Inflammatory macrophage (primary cell): ENCODE data around the gene RACGAP1.

Experiments used
- DNase-seq, 2 donors: peaks; one replicate each; pipeline ENCODE4 v3.0.0-alpha.2; 2020 to 2022

The RACGAP1 gene

GRCh38 chr12:49939707-49940106, 85.6 kb downstream of the RACGAP1 start:
- no peak for DNase-seq

GRCh38 chr12:49939307-49939706, 86.0 kb downstream of the RACGAP1 start:
- DNase-seq: no peak
